BE2C (cell line): ENCODE data around the gene ACAD10.

ENCODE experiments used
- DNase-seq: peaks from one replicate; pipeline ENCODE4 v3.0.0-alpha.2; 2020
- H3K27me3 ChIP-seq: fragments of 250-450 bp; sonication (Bioruptor Pico); 2 replicates; pipeline ENCODE4 v1.5.1; 2020; ENCODE audit warnings: mild to moderate bottlenecking
- H3K36me3 ChIP-seq: fragments of 250-450 bp; sonication (Bioruptor Pico); 2 replicates; pipeline ENCODE4 v1.5.1; 2020; ENCODE audit warnings: mild to moderate bottlenecking
- H3K4me1 ChIP-seq: fragments of 250-450 bp; sonication (Bioruptor Pico); 2 replicates; pipeline ENCODE4 v1.5.1; 2020
- H3K4me3 ChIP-seq: 2 replicates; pipeline ENCODE4 v1.5.1; 2011; ENCODE audit warnings: low read depth, low read length
- H3K9me3 ChIP-seq: fragments of 250-450 bp; sonication (Bioruptor Pico); 2 replicates; pipeline ENCODE4 v1.5.1; 2020
- TF ChIP-seq, protein P1 (sequence below): IDR thresholded peaks from 2 replicates; pipeline ENCODE4 v1.5.1; 2012; ENCODE audit warnings: mild to moderate bottlenecking, low read depth, low read length

Gene ACAD10

DNA sequence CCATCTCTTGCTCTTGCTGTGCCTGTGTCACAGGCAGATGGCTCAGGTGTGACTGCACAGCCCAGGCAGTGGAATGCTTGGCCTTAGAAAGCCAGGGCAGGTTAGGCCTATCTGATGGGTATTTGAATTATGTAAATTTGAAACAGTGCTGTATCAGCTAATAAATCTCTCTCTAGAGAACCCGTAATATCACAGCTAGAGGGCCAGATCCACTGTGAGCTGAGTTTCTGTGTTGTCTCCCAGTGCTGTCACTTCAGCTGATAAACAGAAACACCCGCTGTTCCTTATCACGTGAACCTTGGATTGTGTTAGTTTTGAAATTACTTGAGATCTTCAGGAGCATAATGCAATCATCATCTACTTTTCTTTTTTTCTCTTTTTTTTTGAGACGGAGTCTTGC, 59.4 kb downstream of the ACAD10 start:
- Histone ChIP-seq H3K27me3 (no peaks in the 10 kb centered on the region), H3K36me3 (peaks cover 9% of the 10 kb centered on the region), H3K9me3 (no peaks in the 10 kb centered on the region), H3K4me3 (no peak overlapping the region), H3K4me1 (peaks cover 33% of the 10 kb centered on the region)
- no peak for DNase-seq
- TF ChIP-seq, protein P1, sequence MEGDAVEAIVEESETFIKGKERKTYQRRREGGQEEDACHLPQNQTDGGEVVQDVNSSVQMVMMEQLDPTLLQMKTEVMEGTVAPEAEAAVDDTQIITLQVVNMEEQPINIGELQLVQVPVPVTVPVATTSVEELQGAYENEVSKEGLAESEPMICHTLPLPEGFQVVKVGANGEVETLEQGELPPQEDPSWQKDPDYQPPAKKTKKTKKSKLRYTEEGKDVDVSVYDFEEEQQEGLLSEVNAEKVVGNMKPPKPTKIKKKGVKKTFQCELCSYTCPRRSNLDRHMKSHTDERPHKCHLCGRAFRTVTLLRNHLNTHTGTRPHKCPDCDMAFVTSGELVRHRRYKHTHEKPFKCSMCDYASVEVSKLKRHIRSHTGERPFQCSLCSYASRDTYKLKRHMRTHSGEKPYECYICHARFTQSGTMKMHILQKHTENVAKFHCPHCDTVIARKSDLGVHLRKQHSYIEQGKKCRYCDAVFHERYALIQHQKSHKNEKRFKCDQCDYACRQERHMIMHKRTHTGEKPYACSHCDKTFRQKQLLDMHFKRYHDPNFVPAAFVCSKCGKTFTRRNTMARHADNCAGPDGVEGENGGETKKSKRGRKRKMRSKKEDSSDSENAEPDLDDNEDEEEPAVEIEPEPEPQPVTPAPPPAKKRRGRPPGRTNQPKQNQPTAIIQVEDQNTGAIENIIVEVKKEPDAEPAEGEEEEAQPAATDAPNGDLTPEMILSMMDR: 0 out of 2 replicates have a peak, but pooled peaks have one; percentile 2

DNA sequence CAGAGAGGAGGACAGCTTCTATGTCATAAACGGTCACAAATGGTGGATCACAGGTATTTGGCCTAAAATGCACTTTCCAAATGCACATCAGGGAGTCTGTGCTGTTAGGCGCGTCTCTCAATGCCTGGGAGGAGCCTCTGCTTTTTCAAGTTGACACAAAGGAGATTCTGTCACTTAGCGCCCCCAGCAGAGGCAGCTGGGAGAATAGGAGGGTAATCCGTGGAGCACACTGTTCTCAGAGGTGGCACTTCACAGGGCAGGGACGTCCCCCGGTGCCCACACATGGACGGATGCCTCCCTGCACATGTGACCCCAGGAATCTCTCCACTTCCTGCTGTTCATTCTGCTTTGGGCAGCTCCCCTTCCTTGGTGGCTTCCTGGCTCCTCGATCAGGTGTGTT, 61.5 kb downstream of the ACAD10 start:
- Histone ChIP-seq H3K27me3 (no peaks in the 10 kb centered on the region), H3K9me3 (no peaks in the 10 kb centered on the region), H3K4me3 (no peak overlapping the region), H3K36me3 (peaks cover 9% of the 10 kb centered on the region), H3K4me1 (peaks cover 18% of the 10 kb centered on the region)
- no peak for DNase-seq
- TF ChIP-seq, protein P1: no peak

DNA sequence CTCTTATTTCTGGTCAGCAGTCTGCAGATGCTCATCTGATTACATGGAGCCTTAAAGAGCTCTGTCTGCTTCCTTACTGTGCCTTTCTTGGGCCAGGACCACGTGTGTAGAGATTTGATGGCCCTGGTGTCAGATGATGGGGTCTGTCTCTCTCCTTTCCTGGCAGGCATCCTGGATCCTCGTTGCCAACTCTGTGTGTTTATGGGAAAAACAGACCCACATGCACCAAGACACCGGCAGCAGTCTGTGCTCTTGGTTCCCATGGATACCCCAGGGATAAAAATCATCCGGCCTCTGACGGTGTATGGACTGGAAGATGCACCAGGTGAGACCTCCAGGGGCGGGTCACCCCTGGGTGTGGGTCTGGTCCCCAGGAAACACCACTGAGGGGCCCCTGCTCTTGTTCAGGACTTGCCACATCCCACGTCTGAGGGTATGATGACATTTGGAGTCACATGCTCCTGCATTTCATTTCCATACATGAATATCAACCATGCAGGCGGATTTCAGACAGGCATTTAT, 62.4 kb downstream of the ACAD10 start:
- H3K27me3 ChIP-seq: no peaks in the 10 kb centered on the region
- no peaks in the 10 kb centered on the region for H3K9me3 ChIP-seq
- H3K4me1 ChIP-seq: peaks cover 18% of the 10 kb centered on the region
- TF ChIP-seq, protein P1: no peak
- H3K4me3 ChIP-seq: no peak overlapping the region
- peak; percentile 68 for DNase-seq
- H3K36me3 ChIP-seq: peaks cover 9% of the 10 kb centered on the region

DNA sequence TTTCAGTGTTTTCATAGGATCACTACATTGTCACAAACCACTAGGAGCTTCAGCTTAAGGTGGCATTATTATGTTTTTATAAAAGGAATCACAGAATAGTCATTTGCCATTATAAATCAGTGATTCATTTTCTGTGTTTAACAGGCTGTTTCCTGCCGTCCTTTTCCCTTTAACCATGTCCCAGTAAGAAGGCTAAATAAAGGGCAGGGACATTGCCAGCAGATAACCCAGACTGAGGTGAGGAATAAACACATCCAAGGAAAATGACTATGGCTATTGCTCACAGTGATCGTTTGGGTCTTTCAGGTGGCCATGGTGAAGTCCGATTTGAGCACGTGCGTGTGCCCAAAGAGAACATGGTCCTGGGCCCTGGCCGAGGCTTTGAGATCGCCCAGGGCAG, 63.0 kb downstream of the ACAD10 start:
- H3K36me3 ChIP-seq: peaks cover 9% of the 10 kb centered on the region
- DNase-seq: no peak
- peaks cover 22% of the 10 kb centered on the region for H3K4me1 ChIP-seq
- TF ChIP-seq, protein P1: no peak
- no peaks in the 10 kb centered on the region for H3K27me3 ChIP-seq
- H3K9me3 ChIP-seq: no peaks in the 10 kb centered on the region
- H3K4me3 ChIP-seq: no peak overlapping the region

DNA sequence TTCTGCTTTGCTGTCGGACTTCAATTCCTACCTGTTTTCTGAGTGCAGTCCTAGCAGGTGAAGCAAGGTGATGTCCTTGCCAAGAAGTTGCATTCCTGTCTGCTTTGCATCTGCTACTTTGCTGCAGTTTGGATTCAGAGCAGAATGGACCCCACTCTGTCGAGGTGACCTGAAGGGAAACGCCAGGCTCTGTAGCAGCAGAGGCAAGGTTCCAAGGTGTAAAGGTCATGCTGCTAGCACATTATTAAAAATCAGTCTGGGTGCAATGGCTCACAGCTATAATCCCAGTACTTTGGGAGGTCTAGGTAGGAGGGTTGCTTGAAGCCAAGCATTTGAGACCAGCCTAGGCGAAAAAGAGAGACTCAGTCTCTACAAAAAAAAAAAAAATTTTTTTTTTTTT, 63.5 kb downstream of the ACAD10 start:
- H3K27me3 ChIP-seq: no peaks in the 10 kb centered on the region
- peaks cover 9% of the 10 kb centered on the region for H3K36me3 ChIP-seq
- H3K4me3 ChIP-seq: no peak overlapping the region
- TF ChIP-seq, protein P1: no peak
- H3K9me3 ChIP-seq: no peaks in the 10 kb centered on the region
- no peak for DNase-seq
- peaks cover 22% of the 10 kb centered on the region for H3K4me1 ChIP-seq

DNA sequence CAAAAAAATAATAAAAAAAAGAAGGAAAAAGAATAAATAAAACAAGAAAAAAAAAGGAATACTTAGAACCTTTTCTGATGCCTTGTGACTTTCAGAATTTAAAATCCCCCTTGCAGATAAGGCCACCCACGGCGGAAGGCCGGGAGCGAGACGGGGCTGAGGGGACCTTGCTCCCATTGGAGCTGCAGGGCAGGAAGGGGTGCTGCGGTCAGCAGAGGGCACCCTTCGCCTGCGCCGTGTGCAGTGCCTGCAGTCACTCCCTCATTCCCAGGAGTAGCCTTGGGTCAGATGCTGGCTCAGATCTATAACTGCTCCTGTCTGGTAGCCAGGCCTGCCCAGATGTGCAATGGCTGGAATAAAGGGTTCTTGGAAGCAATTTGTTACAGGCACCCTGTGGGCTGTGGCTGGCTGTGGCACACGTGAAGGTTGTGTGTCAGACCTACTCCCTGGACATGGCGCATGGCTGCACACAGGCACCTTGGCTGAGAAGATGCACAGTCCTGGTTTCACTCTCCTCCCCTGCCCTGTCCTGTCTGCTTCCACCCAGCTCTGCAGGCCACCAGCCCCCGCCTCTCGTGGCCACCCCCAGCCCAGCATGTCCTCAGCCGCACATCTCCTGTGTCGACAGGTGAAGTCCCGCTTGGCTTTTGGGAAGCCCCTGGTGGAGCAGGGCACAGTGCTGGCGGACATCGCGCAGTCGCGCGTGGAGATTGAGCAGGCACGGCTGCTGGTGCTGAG, 67.5 kb downstream of the ACAD10 start:
- Histone ChIP-seq H3K9me3 (no peaks in the 10 kb centered on the region), H3K4me3 (no peak overlapping the region), H3K36me3 (no peaks in the 10 kb centered on the region; the same call in 1 of the 2 replicates), H3K27me3 (no peaks in the 10 kb centered on the region), H3K4me1 (peaks cover 9% of the 10 kb centered on the region)
- TF ChIP-seq, protein P1: peak; percentile 92
- peak; percentile 86 for DNase-seq
